ENCODE results near the gene RIPOR2. TPM values are rescaled to one million over a fixed set of nuclear protein-coding genes. Genes with fewer than 3 reads are reported as not detected.

Gene RIPOR2
- 100 to 1,000 TPM; 154 to 156 TPM for total RNA-seq

GRCh38 chr6:24935366-24936152 lies at the start of gene RIPOR2:
Gene RIPOR2, minus strand, starts transcription at chr6:24935960. Its CDS starts 62 bp downstream, at chr6:24935898.
- no peaks in the 10 kb centered on the region for H3K9me3 Mint-ChIP-seq (ENCODE audit: insufficient read depth)
- ATAC-seq (peak; percentile 70), DNase-seq (peak; percentile 86)
- peaks cover 62% of the 10 kb centered on the region for H3K4me1 Mint-ChIP-seq (ENCODE audit: low read depth)
- peak within 1 kb of the TSS; percentile 94 for H3K4me3 Mint-ChIP-seq
- CTCF ChIA-PET, result interaction anchor here (1.3 to 19.1 kb wide), 20 partner anchors 9 to 135 kb away, joined by 4 to 433 read pairs (median 34); no protein-coding TSS in a partner anchor
- H3K27ac Mint-ChIP-seq, result peak within 1 kb of the TSS; percentile 89
- POLR2A ChIA-PET, result interaction anchor here (0.6 to 7.7 kb wide), 19 partner anchors 9 to 1261 kb away, joined by 3 to 195 read pairs (median 6); a partner anchor contains a TSS
- peaks cover 66% of the 10 kb centered on the region for H3K36me3 Mint-ChIP-seq (ENCODE audit: low read depth)
- no peaks in the 10 kb centered on the region for H3K27me3 Mint-ChIP-seq (ENCODE audit: low read depth)

GRCh38 chr6:24985323-24985722 lies 49.6 kb upstream of the RIPOR2 start:
- Mint-ChIP-seq H3K27me3 (ENCODE audit: low read depth) (no peaks in the 10 kb centered on the region), H3K4me1 (ENCODE audit: low read depth) (peaks cover 23% of the 10 kb centered on the region), H3K27ac (peak overlapping the region; percentile 52), H3K9me3 (ENCODE audit: insufficient read depth) (peaks cover 17% of the 10 kb centered on the region), H3K4me3 (no peak overlapping the region), H3K36me3 (ENCODE audit: low read depth) (peaks cover 35% of the 10 kb centered on the region)
- POLR2A ChIA-PET, result interaction anchor here (0.6 kb wide), 2 partner anchors 85 to 1045 kb away, joined by 3 to 5 read pairs; no protein-coding TSS in a partner anchor
- no peak for ATAC-seq
- DNase-seq, result no peak
- CTCF ChIA-PET, result interaction anchor here (1.2 kb wide), 2 partner anchors 32 to 47 kb away, joined by 3 to 4 read pairs; no protein-coding TSS in a partner anchor

GRCh38 chr6:24982231-24982630 lies 46.5 kb upstream of the RIPOR2 start:
- peaks cover 12% of the 10 kb centered on the region for H3K9me3 Mint-ChIP-seq (ENCODE audit: insufficient read depth)
- peaks cover 20% of the 10 kb centered on the region for H3K4me1 Mint-ChIP-seq (ENCODE audit: low read depth)
- H3K27ac Mint-ChIP-seq, result no peak overlapping the region
- ATAC-seq, result no peak
- DNase-seq, result no peak
- ChIA-PET POLR2A (interaction anchor here (1.1 kb wide), 1 partner anchor 9 kb away, joined by 3 read pairs; no protein-coding TSS in a partner anchor), CTCF (interaction anchor here (1.3 to 7.2 kb wide), 5 partner anchors 9 to 126 kb away, joined by 3 to 55 read pairs (median 4); no protein-coding TSS in a partner anchor)
- peaks cover 35% of the 10 kb centered on the region for H3K36me3 Mint-ChIP-seq (ENCODE audit: low read depth)
- no peak overlapping the region for H3K4me3 Mint-ChIP-seq
- H3K27me3 Mint-ChIP-seq (ENCODE audit: low read depth), result no peaks in the 10 kb centered on the region

GRCh38 chr6:24981386-24981760 lies 45.6 kb upstream of the RIPOR2 start:
- Mint-ChIP-seq H3K4me3 (no peak overlapping the region), H3K4me1 (ENCODE audit: low read depth) (peaks cover 12% of the 10 kb centered on the region), H3K9me3 (ENCODE audit: insufficient read depth) (peaks cover 7% of the 10 kb centered on the region), H3K27me3 (ENCODE audit: low read depth) (no peaks in the 10 kb centered on the region), H3K36me3 (ENCODE audit: low read depth) (peaks cover 33% of the 10 kb centered on the region), H3K27ac (no peak overlapping the region)
- ATAC-seq (no peak), DNase-seq (no peak)
- POLR2A ChIA-PET, result no interaction called here
- CTCF ChIA-PET, result interaction anchor here (1.4 to 7.2 kb wide), 4 partner anchors 10 to 125 kb away, joined by 3 to 55 read pairs (median 6); no protein-coding TSS in a partner anchor

GRCh38 chr6:24980507-24981385 lies 45.0 kb upstream of the RIPOR2 start:
- DNase-seq, result no peak
- H3K9me3 Mint-ChIP-seq (ENCODE audit: insufficient read depth), result peaks cover 6% of the 10 kb centered on the region
- H3K4me1 Mint-ChIP-seq (ENCODE audit: low read depth), result peaks cover 7% of the 10 kb centered on the region
- ChIA-PET POLR2A (no interaction called here), CTCF (interaction anchor here (1.0 to 7.2 kb wide), 6 partner anchors 11 to 125 kb away, joined by 3 to 55 read pairs (median 6); no protein-coding TSS in a partner anchor)
- no peak overlapping the region for H3K27ac Mint-ChIP-seq
- H3K4me3 Mint-ChIP-seq, result no peak overlapping the region
- no peaks in the 10 kb centered on the region for H3K27me3 Mint-ChIP-seq (ENCODE audit: low read depth)
- H3K36me3 Mint-ChIP-seq (ENCODE audit: low read depth), result peaks cover 28% of the 10 kb centered on the region
- ATAC-seq, result no peak

GRCh38 chr6:24979176-24979575 lies 43.4 kb upstream of the RIPOR2 start:
- Mint-ChIP-seq H3K36me3 (ENCODE audit: low read depth) (peaks cover 36% of the 10 kb centered on the region), H3K4me3 (no peak overlapping the region), H3K27ac (no peak overlapping the region), H3K9me3 (ENCODE audit: insufficient read depth) (peaks cover 6% of the 10 kb centered on the region), H3K27me3 (ENCODE audit: low read depth) (no peaks in the 10 kb centered on the region), H3K4me1 (ENCODE audit: low read depth) (peaks cover 15% of the 10 kb centered on the region)
- DNase-seq (no peak), ATAC-seq (no peak)
- POLR2A ChIA-PET, result no interaction called here
- CTCF ChIA-PET, result interaction anchor here (0.9 to 7.2 kb wide), 5 partner anchors 12 to 123 kb away, joined by 3 to 55 read pairs (median 3); no protein-coding TSS in a partner anchor

- H3K4me3 Mint-ChIP-seq, result peak overlapping the region; percentile 24
- no peak for DNase-seq
- H3K27me3 Mint-ChIP-seq (ENCODE audit: low read depth), result no peaks in the 10 kb centered on the region
- peak; percentile 91 for ATAC-seq
- peaks cover 12% of the 10 kb centered on the region for H3K9me3 Mint-ChIP-seq (ENCODE audit: insufficient read depth)
- CTCF ChIA-PET, result interaction anchor here (0.8 to 5.6 kb wide), 7 partner anchors 17 to 119 kb away, joined by 3 to 40 read pairs (median 3); partner anchors contain the start of gene RIPOR2
- H3K27ac Mint-ChIP-seq, result peak overlapping the region; percentile 73
- peaks cover 20% of the 10 kb centered on the region for H3K4me1 Mint-ChIP-seq (ENCODE audit: low read depth)
- H3K36me3 Mint-ChIP-seq (ENCODE audit: low read depth), result peaks cover 53% of the 10 kb centered on the region
- POLR2A ChIA-PET, result interaction anchor here (1.3 to 1.7 kb wide), 5 partner anchors 26 to 41 kb away, joined by 3 to 5 read pairs (median 4); partner anchors contain the start of gene RIPOR2
Observed at GRCh38 chr6:24974182-24975171, 38.7 kb upstream of the RIPOR2 start.

- ChIA-PET POLR2A (no interaction called here), CTCF (interaction anchor here (1.0 to 5.6 kb wide), 3 partner anchors 19 to 61 kb away, joined by 4 to 40 read pairs (median 5); partner anchors contain the start of gene RIPOR2)
- H3K27ac Mint-ChIP-seq, result no peak overlapping the region
Observed at GRCh38 chr6:24972311-24972958, 36.7 kb upstream of the RIPOR2 start.

GRCh38 chr6:24971067-24971466 lies 35.3 kb upstream of the RIPOR2 start:
- H3K9me3 Mint-ChIP-seq (ENCODE audit: insufficient read depth), result peaks cover 7% of the 10 kb centered on the region
- H3K4me3 Mint-ChIP-seq, result no peak overlapping the region
- ChIA-PET CTCF (interaction anchor here (0.9 to 5.6 kb wide), 2 partner anchors 36 to 42 kb away, joined by 3 to 40 read pairs; partner anchors contain the start of gene RIPOR2), POLR2A (no interaction called here)
- peaks cover 37% of the 10 kb centered on the region for H3K36me3 Mint-ChIP-seq (ENCODE audit: low read depth)
- no peaks in the 10 kb centered on the region for H3K27me3 Mint-ChIP-seq (ENCODE audit: low read depth)
- no peak for ATAC-seq
- DNase-seq, result no peak
- H3K27ac Mint-ChIP-seq, result no peak overlapping the region
- peaks cover 28% of the 10 kb centered on the region for H3K4me1 Mint-ChIP-seq (ENCODE audit: low read depth)

More at GRCh38 chr6:24972311-24972958, 36.7 kb upstream of the RIPOR2 start:
- H3K27me3 Mint-ChIP-seq (ENCODE audit: low read depth), result no peaks in the 10 kb centered on the region
- peaks cover 44% of the 10 kb centered on the region for H3K36me3 Mint-ChIP-seq (ENCODE audit: low read depth)
- H3K4me1 Mint-ChIP-seq (ENCODE audit: low read depth), result peaks cover 28% of the 10 kb centered on the region
- ATAC-seq (no peak), DNase-seq (no peak)
- H3K4me3 Mint-ChIP-seq, result no peak overlapping the region
- peaks cover 7% of the 10 kb centered on the region for H3K9me3 Mint-ChIP-seq (ENCODE audit: insufficient read depth)

GRCh38 chr6:24969343-24969860 lies 33.6 kb upstream of the RIPOR2 start:
- Mint-ChIP-seq H3K36me3 (ENCODE audit: low read depth) (peaks cover 36% of the 10 kb centered on the region), H3K4me1 (ENCODE audit: low read depth) (peaks cover 23% of the 10 kb centered on the region), H3K9me3 (ENCODE audit: insufficient read depth) (peaks cover 7% of the 10 kb centered on the region), H3K4me3 (no peak overlapping the region), H3K27me3 (ENCODE audit: low read depth) (no peaks in the 10 kb centered on the region), H3K27ac (peak overlapping the region; percentile 5)
- ChIA-PET POLR2A (no interaction called here), CTCF (interaction anchor here (0.8 to 2.6 kb wide), 5 partner anchors 13 to 37 kb away, joined by 3 to 15 read pairs (median 4); no protein-coding TSS in a partner anchor)
- DNase-seq (no peak), ATAC-seq (no peak)

Data from activated CD8-positive, alpha-beta T cell treated with anti-CD3 and anti-CD28 coated beads, Interleukin-2, amount 10 ng/mL, durations not matched to agents 7 days and 5 days (primary cell).